A673 (cell line): ENCODE results near the gene TMEM167A. TPM values are rescaled to one million over a fixed set of nuclear protein-coding genes. Genes with fewer than 3 reads are reported as not detected.
A peak's percentile ranks its signal among the peaks of the same experiment; 100 is the strongest.

Experiments
- BruUV-seq: library from RNA; stranded (reverse); fragments of 400-500 nt; replicated peaks from 2 replicates; lab custom pipeline; 2021; lab: Mats Ljungman, UMichigan
- CTCF ChIA-PET: fragments of 300-600 bp; sonication (Branson Sonifier 250); formaldehyde crosslinking; loops from one replicate; lab custom pipeline; 2022; ENCODE audit warnings: antibody characterized with exemption; lab: Charles Lee
- POLR2A ChIA-PET: fragments of 300-600 bp; sonication (Branson Sonifier 250); formaldehyde crosslinking; loops from one replicate; lab custom pipeline; 2022; ENCODE audit warnings: antibody characterized with exemption; ENCODE audit not compliant: low non-redundant PET; lab: Charles Lee
- DNase-seq: peaks from one replicate; pipeline ENCODE4 v3.0.0-alpha.2; 2015; ENCODE audit warnings: low spot score
- H3K27ac ChIP-seq: fragments of 200-600 bp; sonication (generic); 2 replicates; pipeline ENCODE4 v1.5.1; 2016; ENCODE audit warnings: mixed run types, low read depth, mild to moderate bottlenecking, mixed read lengths, antibody characterized with exemption, low read length; ENCODE audit not compliant: poor library complexity, severe bottlenecking
- H3K27me3 ChIP-seq: fragments of 200-600 bp; sonication (generic); replicated peaks from 2 replicates; pipeline ENCODE4 v1.6.1; 2017; ENCODE audit warnings: mixed run types, low read depth, mild to moderate bottlenecking, mixed read lengths, antibody characterized with exemption, low read length; ENCODE audit not compliant: insufficient read depth, poor library complexity
- H3K36me3 ChIP-seq: fragments of 200-600 bp; sonication (generic); 2 replicates; pipeline ENCODE4 v1.6.1; 2016; ENCODE audit warnings: mixed run types, mild to moderate bottlenecking, mixed read lengths, antibody characterized with exemption, low read length; ENCODE audit not compliant: insufficient read depth, poor library complexity, severe bottlenecking
- H3K4me1 ChIP-seq: fragments of 200-600 bp; sonication (generic); 2 replicates; pipeline ENCODE4 v1.6.1; 2017; ENCODE audit warnings: mixed run types, mild to moderate bottlenecking, mixed read lengths, antibody characterized with exemption, low read length; ENCODE audit not compliant: insufficient read depth, poor library complexity, severe bottlenecking
- H3K4me3 ChIP-seq: fragments of 200-600 bp; sonication (generic); 2 replicates; pipeline ENCODE4 v1.5.1; 2016; ENCODE audit warnings: low read depth, mixed run types, mild to moderate bottlenecking, mixed read lengths, low read length; ENCODE audit not compliant: poor library complexity, severe bottlenecking
- H3K9me3 ChIP-seq: fragments of 200-600 bp; sonication (generic); 2 replicates; pipeline ENCODE4 v1.6.1; 2016; ENCODE audit warnings: mixed run types, low read depth, mild to moderate bottlenecking, mixed read lengths, antibody characterized with exemption, low read length; ENCODE audit not compliant: poor library complexity, severe bottlenecking
- CTCF ChIP-seq: fragments of 300-800, 200-600 bp; sonication (generic); conservative IDR thresholded peaks from 2 replicates; pipeline ENCODE4 v1.5.1; 2017; ENCODE audit warnings: low read depth, mild to moderate bottlenecking, antibody characterized with exemption, low read length, moderate library complexity, mixed read lengths
- EZH2 ChIP-seq: fragments of 200-600 bp; sonication (generic); IDR thresholded peaks from 2 replicates; pipeline ENCODE4 v1.6.1; 2017; ENCODE audit warnings: borderline replicate concordance, low read depth, mild to moderate bottlenecking, mixed read lengths, antibody characterized with exemption, low read length; ENCODE audit not compliant: poor library complexity, severe bottlenecking
- intact Hi-C: fragments of 100-400 bp; cut with micrococcal nuclease; formaldehyde crosslinking; loops from one replicate; pipeline ENCODE4 v1.10.0; 2022; ENCODE audit not compliant: unreplicated experiment
- total RNA-seq: library from RNA; stranded (reverse); gene quantifications from 2 replicates; pipeline ENCODE4 v1.2.3, GENCODE V29; 2021

The TMEM167A gene
- total RNA-seq, 1 experiment from 2014 or later: 90.5 TPM

DNA sequence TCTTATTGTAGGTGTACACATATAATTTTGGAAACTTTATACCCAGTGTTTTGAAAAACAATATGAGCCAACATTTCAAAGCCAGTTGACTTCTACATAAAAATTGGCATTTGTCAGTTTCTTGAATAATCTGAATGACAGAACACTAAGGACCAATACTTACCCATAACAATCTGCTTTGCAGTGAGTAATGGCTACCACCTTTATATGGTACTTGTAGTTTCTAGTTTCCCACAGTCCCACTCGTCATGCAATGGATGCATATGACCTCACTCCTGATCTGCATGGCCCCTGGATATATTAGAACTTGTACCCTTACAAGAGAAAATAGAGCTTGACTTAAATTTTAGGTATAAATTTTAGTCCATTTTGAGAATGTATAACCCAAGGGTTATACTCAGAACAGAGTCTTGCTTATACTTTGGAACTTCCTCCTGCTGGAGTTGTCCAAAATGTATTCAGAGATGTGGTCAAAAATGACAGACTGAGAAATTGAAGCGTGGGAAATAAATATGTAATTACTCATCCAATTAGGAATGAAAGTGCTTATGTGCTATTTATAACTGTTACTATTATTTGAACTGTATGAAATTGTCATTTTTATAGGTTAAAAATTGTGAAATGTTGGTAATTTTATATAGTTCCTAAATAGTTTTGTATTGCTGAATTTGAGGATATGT lies 19.6 kb upstream of the TMEM167A start:
- no peak overlapping the region for H3K27ac ChIP-seq
- BruUV-seq: no TSS peak
- H3K27me3 ChIP-seq: no peaks in the 10 kb centered on the region
- no peak for DNase-seq
- peaks cover 13% of the 10 kb centered on the region for H3K9me3 ChIP-seq
- ChIA-PET CTCF (interaction anchor here (0.6 kb wide), 1 partner anchor 1504 kb away, joined by 7 read pairs; no protein-coding TSS in a partner anchor), POLR2A (no interaction called here)
- TF ChIP-seq CTCF (no peak), EZH2 (no peak)
- no peaks in the 10 kb centered on the region for H3K36me3 ChIP-seq
- H3K4me1 ChIP-seq: peaks cover 23% of the 10 kb centered on the region
- intact Hi-C loops: no loop called here
- no peak overlapping the region for H3K4me3 ChIP-seq

DNA sequence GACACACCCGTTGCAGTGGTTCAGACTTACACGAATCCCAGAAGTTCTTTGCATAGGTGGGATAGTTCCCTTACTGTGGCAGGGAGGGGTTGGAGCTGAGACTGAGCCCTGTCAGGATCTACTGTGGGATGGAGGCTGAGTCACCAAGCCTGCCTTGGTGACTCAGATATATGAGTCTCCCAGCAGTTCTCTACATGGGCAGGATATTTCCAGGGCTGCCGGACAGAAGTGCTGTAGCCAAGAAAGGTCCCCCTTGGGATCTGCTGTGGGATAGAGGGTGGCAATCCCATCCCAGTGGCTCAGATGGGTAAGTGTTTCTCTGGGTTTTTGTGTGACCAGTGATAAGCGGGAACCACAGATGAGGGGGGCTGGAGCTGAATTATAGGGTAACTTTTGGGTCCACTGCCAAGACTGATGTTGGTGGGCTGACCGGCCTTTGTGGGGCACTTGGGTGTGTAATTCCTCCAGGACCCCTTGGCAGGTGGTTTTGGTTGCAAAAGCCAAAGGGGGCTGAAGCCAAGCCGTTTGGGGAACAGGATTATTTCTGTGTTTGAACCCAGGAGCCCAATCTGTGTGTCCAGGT lies 18.9 kb upstream of the TMEM167A start:
- Histone ChIP-seq H3K4me1 (peaks cover 23% of the 10 kb centered on the region), H3K27me3 (no peaks in the 10 kb centered on the region), H3K9me3 (peaks cover 13% of the 10 kb centered on the region), H3K27ac (no peak overlapping the region), H3K4me3 (no peak overlapping the region), H3K36me3 (no peaks in the 10 kb centered on the region)
- ChIA-PET POLR2A (no interaction called here), CTCF (no interaction called here)
- BruUV-seq: no TSS peak
- peak; percentile 17 for DNase-seq
- intact Hi-C loops: no loop called here
- no peak for TF ChIP-seq EZH2
- TF ChIP-seq CTCF: no peak

- Histone ChIP-seq H3K4me1 (peaks cover 21% of the 10 kb centered on the region), H3K27me3 (no peaks in the 10 kb centered on the region), H3K9me3 (peaks cover 13% of the 10 kb centered on the region), H3K27ac (no peak overlapping the region), H3K36me3 (no peaks in the 10 kb centered on the region), H3K4me3 (no peak overlapping the region)
- ChIA-PET CTCF (interaction anchor here (0.6 kb wide), 1 partner anchor 11 kb away, joined by 4 read pairs; no protein-coding TSS in a partner anchor), POLR2A (no interaction called here)
- no TSS peak for BruUV-seq
- TF ChIP-seq EZH2 (no peak), CTCF (no peak)
- intact Hi-C loops: no loop called here
- DNase-seq: no peak
Measured at GRCh38 chr5:83095163-83095956, 18.2 kb upstream of the TMEM167A start.
